ENCODE results near the gene MYLK4. TPM values are rescaled to one million over a fixed set of nuclear protein-coding genes. Genes with fewer than 3 reads are reported as not detected.

Gene MYLK4
- total RNA-seq, 8 experiments from 2014 or later, result 0.18 to 1.4 (median 0.46) TPM

DNA sequence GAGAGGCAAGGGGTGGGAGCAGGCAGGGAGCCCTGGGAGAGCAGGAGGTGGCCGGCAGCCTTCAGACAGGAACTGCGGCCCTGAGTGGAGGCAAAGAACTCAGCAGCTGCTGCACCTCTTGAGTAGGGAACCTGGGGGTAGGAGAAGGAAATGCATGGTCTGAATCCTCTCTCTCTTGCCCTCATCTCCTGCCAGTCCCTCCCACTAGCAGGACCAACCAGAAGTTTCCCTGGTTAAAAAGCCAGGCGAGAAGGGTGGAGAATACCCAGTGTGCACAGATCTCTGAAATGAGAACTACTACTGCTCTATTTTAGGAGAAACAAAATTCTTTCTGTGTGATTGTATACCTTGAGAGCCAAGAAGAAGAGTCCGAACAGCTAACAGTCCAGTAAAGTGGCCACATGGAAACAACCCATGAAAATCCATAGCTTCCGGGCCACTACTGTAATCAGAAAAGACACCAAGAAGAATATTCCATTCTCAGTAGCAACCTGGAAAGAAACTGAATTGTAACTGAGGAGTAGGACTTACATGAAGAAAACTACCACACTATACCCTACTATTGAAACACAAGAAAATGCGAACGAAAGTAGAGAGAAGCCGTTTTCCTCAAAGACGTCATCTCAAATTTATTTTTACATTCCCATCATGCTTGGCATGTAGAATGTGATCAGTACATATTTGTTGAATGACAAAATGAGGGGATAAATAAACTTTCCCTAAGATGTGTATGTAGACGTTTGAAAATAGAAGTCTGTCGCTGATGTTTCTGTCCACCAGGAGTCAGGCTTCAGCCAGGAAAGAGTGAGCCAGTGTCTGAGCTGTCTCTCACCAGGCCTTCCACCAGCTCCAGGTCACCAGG lies 40.1 kb upstream of the MYLK4 start:
- ATAC-seq (replicated peaks in 6 of 8), result peak; percentile 70 to 90 (median 82)
- WGBS, 10 experiments, result 13 to 76% (median 60%) methylated on average over 3 to 11 of the region's 11 CpGs
- Histone ChIP-seq H3K4me3 (no peak overlapping the region), H3K27ac (no peak overlapping the region), H3K4me1 (replicated peaks in 1 of 2) (peaks cover 0 to 5% of the 10 kb centered on the region in 2 donors)
- in situ Hi-C loops (cut with MboI; ENCODE audit: low pct_unique_long_range_greater_than_20kb in 2 of 9, low sequenced_read_pairs in 9 of 9, unreplicated experiment in 9 of 9), result no loop called here

DNA sequence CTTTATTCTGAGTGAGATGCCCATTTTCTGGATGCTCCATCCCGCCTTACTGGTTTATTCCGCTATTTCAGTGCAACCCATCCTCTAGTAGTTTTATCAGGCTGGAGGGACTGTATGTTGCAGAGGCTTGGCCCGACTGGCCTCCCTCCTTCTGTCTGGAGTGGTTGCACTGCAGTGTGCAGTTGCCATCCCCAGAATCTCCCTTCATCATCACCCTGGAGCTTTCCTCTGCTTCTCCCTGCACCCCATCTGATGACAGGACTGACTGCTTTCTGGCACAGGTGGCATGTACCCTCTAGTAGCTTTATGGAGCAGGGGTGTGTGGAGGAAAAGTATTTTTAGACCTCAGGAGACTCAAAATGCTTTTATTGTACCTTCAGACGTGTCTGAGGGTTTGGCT lies 35.5 kb upstream of the MYLK4 start:
- in situ Hi-C loops (cut with MboI; ENCODE audit: low pct_unique_long_range_greater_than_20kb in 2 of 9, low sequenced_read_pairs in 9 of 9, unreplicated experiment in 9 of 9), result no loop called here
- ATAC-seq (replicated peaks in 6 of 8), result no peak
- 43 to 100% (median 86%) methylated on average over 1 to 4 of the region's 4 CpGs; no CpG with 5 or more reads in 1 of the 10 experiments for WGBS, 10 experiments
- Histone ChIP-seq H3K4me3 (no peak overlapping the region), H3K4me1 (replicated peaks in 1 of 2) (peaks cover 0 to 4% of the 10 kb centered on the region in 2 donors), H3K27ac (no peak overlapping the region)

DNA sequence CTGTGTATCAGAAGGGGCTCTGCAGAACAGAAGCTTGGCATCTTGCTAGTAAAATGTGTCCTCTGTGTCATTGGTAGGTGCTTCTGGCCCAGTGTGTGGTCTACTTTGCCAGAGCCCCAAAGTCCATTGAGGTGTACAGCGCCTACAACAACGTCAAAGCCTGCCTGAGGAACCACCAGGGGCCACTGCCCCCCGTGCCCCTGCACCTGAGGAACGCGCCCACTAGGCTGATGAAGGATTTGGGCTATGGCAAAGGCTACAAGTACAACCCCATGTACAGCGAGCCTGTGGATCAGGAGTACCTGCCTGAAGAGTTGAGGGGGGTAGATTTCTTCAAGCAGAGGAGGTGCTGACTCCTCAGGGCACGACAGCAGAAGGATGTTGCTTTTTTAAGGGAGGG lies 34.2 kb upstream of the MYLK4 start:
- WGBS, 10 experiments, result 83 to 100% (median 100%) methylated on average over 1 to 3 of the region's 7 CpGs; no CpG with 5 or more reads in 3 of the 10 experiments
- ATAC-seq (replicated peaks in 6 of 8), result no peak
- H3K4me1 ChIP-seq (replicated peaks in 1 of 2), result peaks cover 0 to 4% of the 10 kb centered on the region in 2 donors
- H3K27ac ChIP-seq, result no peak overlapping the region
- H3K4me3 ChIP-seq, result no peak overlapping the region
- in situ Hi-C loops (cut with MboI; ENCODE audit: low pct_unique_long_range_greater_than_20kb in 2 of 9, low sequenced_read_pairs in 9 of 9, unreplicated experiment in 9 of 9), result no loop called here

DNA sequence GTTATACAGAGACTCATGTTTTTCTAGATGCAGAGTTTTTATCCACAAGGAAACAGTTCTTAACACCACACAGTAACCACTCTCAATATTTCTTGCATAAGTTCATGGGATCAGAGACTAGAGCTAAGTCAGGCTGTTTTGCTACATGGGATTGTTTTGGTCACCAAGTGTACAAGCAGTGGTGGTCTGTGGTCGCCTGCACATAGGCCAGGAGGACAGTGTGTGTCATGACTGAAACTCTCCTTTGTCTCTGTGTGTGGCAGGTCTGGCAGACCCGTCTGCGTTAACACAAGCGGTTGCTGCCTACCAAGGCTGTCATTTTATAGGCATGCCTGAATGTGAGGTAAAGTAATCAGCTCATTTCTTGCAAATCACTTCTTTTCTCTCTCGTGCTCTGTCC lies 33.3 kb upstream of the MYLK4 start:
- Histone ChIP-seq H3K4me3 (no peak overlapping the region), H3K4me1 (replicated peaks in 1 of 2) (peaks cover 0 to 4% of the 10 kb centered on the region in 2 donors), H3K27ac (no peak overlapping the region)
- peak in 2 of 8 experiments; percentile 49 to 68 for ATAC-seq (replicated peaks in 6 of 8)
- WGBS, 10 experiments, result 60 to 100% (median 90%) methylated on average over 1 to 3 of the region's 5 CpGs; no CpG with 5 or more reads in 2 of the 10 experiments
- in situ Hi-C loops (cut with MboI; ENCODE audit: low pct_unique_long_range_greater_than_20kb in 2 of 9, low sequenced_read_pairs in 9 of 9, unreplicated experiment in 9 of 9), result no loop called here

DNA sequence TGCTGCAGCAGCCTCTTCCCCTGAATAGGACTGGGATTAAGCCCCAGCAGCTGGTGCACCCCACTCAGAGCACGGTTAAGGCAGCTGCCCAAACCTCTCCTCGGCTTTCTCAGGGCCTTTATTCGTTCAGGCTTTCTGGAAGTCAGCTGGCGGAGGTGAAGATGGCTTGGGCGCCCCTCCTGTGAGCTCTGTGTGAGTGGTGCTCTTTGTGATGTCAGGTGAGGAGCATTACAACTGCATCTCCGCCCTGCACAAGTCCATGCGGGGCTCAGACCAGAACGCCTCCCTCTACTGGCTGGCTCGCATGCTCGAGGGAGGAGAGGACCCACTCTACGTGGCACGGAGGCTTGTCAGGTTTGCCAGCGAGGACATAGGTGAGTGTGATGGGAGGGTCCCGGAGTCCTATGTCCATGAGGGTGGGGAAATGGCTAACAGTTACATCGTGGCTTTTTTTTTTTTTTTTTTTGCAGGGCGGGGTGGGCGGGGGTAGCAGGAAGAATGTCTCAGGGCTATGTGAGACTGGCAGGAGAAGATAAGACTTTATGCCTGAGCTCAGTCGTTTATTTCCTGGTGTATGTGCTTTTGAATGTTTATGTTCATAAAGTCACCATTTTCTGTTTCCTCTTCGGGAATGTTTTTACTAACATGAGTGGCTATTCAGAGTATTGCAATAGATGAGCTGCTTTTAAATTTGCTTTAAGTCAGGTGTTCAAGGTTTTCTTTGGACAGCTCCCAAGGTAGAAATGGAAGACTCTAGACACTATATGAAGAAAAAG lies 32.7 kb upstream of the MYLK4 start:
- H3K27ac ChIP-seq, result no peak overlapping the region
- H3K4me3 ChIP-seq, result no peak overlapping the region
- peak in 4 of 8 experiments; percentile 25 to 71 (median 38) for ATAC-seq (replicated peaks in 6 of 8)
- H3K4me1 ChIP-seq (replicated peaks in 1 of 2), result peaks cover 0 to 4% of the 10 kb centered on the region in 2 donors
- 57 to 94% (median 87%) methylated on average over 1 to 7 of the region's 19 CpGs; no CpG with 5 or more reads in 1 of the 10 experiments for WGBS, 10 experiments
- in situ Hi-C loops (cut with MboI; ENCODE audit: low pct_unique_long_range_greater_than_20kb in 2 of 9, low sequenced_read_pairs in 9 of 9, unreplicated experiment in 9 of 9), result no loop called here

DNA sequence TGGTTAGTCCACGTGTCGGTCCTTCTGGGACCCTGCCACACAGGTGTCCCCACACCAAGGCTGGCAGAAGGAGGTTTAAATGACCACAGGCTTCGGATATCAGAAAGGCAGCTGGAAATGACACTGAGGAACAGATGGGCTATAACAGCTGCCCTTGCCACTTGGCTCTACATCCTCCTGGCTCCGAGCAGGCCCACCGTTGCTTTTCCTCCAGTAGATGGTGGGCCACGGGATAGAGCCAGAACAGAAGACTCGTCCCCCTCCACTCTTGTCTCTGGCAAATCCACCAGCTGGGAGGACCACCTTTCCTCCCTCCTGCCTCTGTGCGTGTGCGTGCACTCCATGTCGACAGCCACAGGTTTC lies 32.1 kb upstream of the MYLK4 start:
- 68 to 100% (median 93%) methylated on average over 1 to 6 of the region's 10 CpGs; no CpG with 5 or more reads in 3 of the 10 experiments for WGBS, 10 experiments
- in situ Hi-C loops (cut with MboI; ENCODE audit: low pct_unique_long_range_greater_than_20kb in 2 of 9, low sequenced_read_pairs in 9 of 9, unreplicated experiment in 9 of 9), result no loop called here
- Histone ChIP-seq H3K4me1 (replicated peaks in 1 of 2) (peaks cover 0 to 4% of the 10 kb centered on the region in 2 donors), H3K27ac (no peak overlapping the region), H3K4me3 (no peak overlapping the region)
- ATAC-seq (replicated peaks in 6 of 8), result no peak

DNA sequence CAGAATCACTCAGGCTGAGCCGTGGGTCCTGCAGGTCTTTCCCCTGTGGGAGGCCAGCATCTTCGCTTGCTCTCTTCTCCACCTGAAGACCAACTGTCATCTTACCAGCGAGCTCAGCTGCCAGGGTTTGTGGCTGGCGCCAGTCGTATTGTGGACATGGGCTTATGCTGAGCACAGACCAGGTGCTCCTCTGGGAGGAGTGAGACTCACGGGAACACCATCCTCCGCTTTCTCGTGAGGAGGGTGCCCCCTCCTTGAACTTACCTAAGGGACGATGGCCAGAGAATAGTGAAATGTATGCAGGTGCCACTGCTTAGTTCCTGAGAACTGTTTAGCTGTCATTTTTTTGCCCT lies 31.6 kb upstream of the MYLK4 start:
- WGBS, 10 experiments, result 86 to 100% (median 96%) methylated on average over 1 to 6 of the region's 9 CpGs; no CpG with 5 or more reads in 4 of the 10 experiments
- Histone ChIP-seq H3K4me1 (replicated peaks in 1 of 2) (peaks cover 0 to 4% of the 10 kb centered on the region in 2 donors), H3K4me3 (no peak overlapping the region), H3K27ac (peak overlapping the region in 1 of 2 donors; percentile 51)
- ATAC-seq (replicated peaks in 6 of 8), result no peak
- in situ Hi-C loops (cut with MboI; ENCODE audit: low pct_unique_long_range_greater_than_20kb in 2 of 9, low sequenced_read_pairs in 9 of 9, unreplicated experiment in 9 of 9), result no loop called here

DNA sequence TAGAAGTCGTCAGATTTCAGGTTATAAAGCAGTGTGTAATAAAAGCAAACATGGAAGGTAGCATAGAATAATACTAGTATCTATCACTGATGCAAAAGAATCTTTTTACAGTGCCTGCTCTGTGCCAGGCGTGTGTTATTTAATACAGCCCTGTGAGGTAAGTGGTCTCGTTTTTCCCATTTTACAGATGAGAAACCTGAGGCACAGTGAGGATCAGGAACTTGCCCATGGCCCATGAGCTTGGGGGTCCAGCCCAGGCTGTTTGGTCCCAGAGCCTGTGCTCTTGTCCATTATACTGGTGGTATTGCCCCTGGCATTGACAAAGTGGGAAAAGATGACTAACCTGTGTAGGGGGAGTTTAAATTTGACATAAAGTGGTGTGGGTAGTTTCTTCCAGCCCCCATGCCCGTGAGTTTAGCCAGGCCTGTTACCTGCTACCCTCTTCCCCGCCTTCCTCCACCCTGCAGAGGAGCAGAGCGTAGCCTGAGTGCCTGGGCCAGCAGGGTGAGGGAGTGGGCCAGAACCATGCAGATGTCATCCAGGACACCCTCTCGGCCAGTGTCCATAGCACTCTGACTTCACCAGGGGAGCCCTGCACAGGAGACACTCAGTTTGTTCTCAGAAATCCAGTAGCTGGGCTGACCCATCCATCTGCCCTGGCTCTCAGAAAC lies 31.1 kb upstream of the MYLK4 start:
- Histone ChIP-seq H3K27ac (peak overlapping the region in 1 of 2 donors; percentile 51), H3K4me3 (no peak overlapping the region), H3K4me1 (replicated peaks in 1 of 2) (peaks cover 0 to 4% of the 10 kb centered on the region in 2 donors)
- no peak for ATAC-seq (replicated peaks in 6 of 8)
- WGBS, 10 experiments, result 90 to 100% (median 99%) methylated on average over 1 to 6 of the region's 7 CpGs; no CpG with 5 or more reads in 4 of the 10 experiments
- in situ Hi-C loops (cut with MboI; ENCODE audit: low pct_unique_long_range_greater_than_20kb in 2 of 9, low sequenced_read_pairs in 9 of 9, unreplicated experiment in 9 of 9), result no loop called here

DNA sequence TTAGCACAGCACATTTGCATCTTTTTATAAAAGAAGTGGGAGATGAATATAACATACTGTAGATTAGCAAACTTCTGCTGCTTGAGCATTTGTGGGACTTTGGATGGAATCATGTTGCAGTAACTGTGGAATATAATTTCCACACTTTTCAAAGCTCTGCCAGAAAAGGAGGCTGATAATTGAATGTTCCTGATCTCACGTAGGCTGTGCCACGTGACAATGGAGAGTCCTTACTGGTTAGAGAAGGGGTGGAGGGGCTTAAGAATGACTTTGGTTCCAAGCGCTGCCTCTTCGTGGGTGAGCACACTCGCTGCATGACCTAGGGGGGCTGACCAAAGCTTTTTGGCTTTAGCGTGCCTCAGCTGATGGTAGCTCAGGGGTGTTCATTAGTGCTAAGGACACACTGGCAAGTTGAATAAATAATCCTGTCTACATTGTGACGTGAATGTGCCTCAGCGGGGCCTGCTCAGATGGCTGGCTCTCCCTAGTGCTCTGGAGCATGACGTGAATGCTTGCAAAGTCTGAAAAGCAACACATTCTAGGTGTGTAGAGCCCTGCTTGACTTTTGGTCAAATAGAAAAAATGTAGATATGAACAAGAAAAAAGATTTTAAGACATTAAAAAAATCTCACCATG lies 29.5 kb upstream of the MYLK4 start:
- ATAC-seq (replicated peaks in 6 of 8), result no peak
- Histone ChIP-seq H3K4me3 (no peak overlapping the region), H3K27ac (no peak overlapping the region), H3K4me1 (replicated peaks in 1 of 2) (peaks cover 0 to 4% of the 10 kb centered on the region in 2 donors)
- WGBS, 10 experiments, result 50 to 100% (median 92%) methylated on average over 2 to 6 of the region's 9 CpGs; no CpG with 5 or more reads in 4 of the 10 experiments
- in situ Hi-C loops (cut with MboI; ENCODE audit: low pct_unique_long_range_greater_than_20kb in 2 of 9, low sequenced_read_pairs in 9 of 9, unreplicated experiment in 9 of 9), result no loop called here

DNA sequence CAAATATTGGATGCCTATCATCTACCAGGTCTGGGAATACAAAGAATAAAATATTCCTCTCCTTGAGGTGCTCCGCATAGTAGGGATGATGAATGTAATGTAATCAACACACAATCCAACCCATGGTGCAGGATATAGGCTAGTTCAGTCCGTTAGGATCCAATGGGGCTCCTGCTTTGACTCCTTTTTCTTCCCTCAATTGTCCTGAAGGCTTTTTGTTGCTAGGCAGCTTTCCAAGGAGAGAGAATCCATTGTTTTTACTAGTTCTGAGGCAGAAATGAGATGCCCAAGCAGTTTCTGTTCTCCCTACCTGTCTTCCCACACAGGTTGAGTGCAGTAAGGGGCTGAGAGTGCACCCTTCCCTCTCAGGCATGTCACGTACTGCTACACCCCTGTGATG lies 26.5 kb upstream of the MYLK4 start:
- in situ Hi-C loops (cut with MboI; ENCODE audit: low pct_unique_long_range_greater_than_20kb in 2 of 9, low sequenced_read_pairs in 9 of 9, unreplicated experiment in 9 of 9), result no loop called here

DNA sequence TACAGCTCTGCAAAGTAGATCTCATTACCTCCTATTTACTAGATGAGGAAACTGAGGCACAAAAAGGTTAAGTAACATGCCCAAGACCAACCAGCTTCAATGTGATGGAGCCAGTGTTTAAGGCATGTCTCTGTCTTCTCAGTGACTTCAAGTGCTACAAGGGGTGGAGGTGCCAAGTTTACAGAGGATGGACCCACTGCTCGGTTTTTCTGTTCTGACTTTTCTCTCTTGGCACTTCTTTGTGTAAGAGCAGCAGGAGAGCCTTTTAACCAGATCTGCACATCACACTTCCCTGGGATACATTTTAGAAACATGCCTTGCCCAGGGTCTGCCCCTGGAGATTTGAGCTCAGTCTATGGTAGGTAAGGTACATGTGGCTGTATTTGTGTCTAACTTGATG lies 24.3 kb upstream of the MYLK4 start:
- Histone ChIP-seq H3K4me3 (no peak overlapping the region), H3K4me1 (replicated peaks in 1 of 2) (peaks cover 6 to 7% of the 10 kb centered on the region in 2 donors), H3K27ac (no peak overlapping the region)
- 50 to 100% (median 90%) methylated on average over 1 of the region's 1 CpG; no CpG with 5 or more reads in 4 of the 10 experiments for WGBS, 10 experiments
- no peak for ATAC-seq (replicated peaks in 6 of 8)
- in situ Hi-C loops (cut with MboI; ENCODE audit: low pct_unique_long_range_greater_than_20kb in 2 of 9, low sequenced_read_pairs in 9 of 9, unreplicated experiment in 9 of 9), result no loop called here

More for the DNA sequence above, 26.5 kb upstream of the MYLK4 start:
- Histone ChIP-seq H3K27ac (no peak overlapping the region), H3K4me3 (no peak overlapping the region), H3K4me1 (replicated peaks in 1 of 2) (no peaks in the 10 kb centered on the region)
- 69 to 100% (median 98%) methylated on average over 1 to 3 of the region's 3 CpGs; no CpG with 5 or more reads in 2 of the 10 experiments for WGBS, 10 experiments
- ATAC-seq (replicated peaks in 6 of 8), result no peak

DNA sequence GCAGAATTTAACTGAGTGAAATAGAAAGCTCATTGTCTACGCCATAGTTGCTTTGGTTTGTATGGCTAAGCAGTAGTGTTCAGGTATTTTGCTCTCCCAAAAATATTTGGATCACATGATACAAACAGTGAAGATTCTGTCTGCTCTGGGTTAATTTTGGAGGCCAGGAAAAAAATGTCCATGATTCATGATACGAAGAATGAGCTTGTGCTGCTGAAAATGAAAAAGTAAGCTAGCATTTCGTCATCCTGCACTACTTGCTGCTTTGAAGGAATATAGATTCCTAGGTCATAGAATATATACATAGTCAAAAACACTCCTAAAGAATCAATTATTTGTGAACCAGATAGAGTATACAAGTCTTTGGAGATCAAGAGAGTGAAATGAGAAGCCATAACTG lies 22.7 kb upstream of the MYLK4 start:
- WGBS, 10 experiments, result 30 to 100% (median 88%) methylated on average over 1 to 3 of the region's 3 CpGs; no CpG with 5 or more reads in 1 of the 10 experiments
- Histone ChIP-seq H3K4me1 (replicated peaks in 1 of 2) (peaks cover 16 to 22% of the 10 kb centered on the region in 2 donors), H3K27ac (no peak overlapping the region), H3K4me3 (no peak overlapping the region)
- in situ Hi-C loops (cut with MboI; ENCODE audit: low pct_unique_long_range_greater_than_20kb in 2 of 9, low sequenced_read_pairs in 9 of 9, unreplicated experiment in 9 of 9), result no loop called here
- ATAC-seq (replicated peaks in 6 of 8), result no peak
